GM12801 (cell line): Measurements from ENCODE around the gene THRA.

Source experiments
- CTCF ChIP-seq: IDR thresholded peaks from one replicate; pipeline ENCODE4 v1.5.1; 2011; ENCODE audit warnings: control low read depth; ENCODE audit not compliant: insufficient read length; ENCODE audit errors: extremely low read depth

The THRA gene

GRCh38 chr17:40024901-40025300, 37.9 kb upstream of the THRA start:
- no peak for TF ChIP-seq CTCF

GRCh38 chr17:40025559-40025958, 37.2 kb upstream of the THRA start:
- TF ChIP-seq CTCF = no peak

DNA sequence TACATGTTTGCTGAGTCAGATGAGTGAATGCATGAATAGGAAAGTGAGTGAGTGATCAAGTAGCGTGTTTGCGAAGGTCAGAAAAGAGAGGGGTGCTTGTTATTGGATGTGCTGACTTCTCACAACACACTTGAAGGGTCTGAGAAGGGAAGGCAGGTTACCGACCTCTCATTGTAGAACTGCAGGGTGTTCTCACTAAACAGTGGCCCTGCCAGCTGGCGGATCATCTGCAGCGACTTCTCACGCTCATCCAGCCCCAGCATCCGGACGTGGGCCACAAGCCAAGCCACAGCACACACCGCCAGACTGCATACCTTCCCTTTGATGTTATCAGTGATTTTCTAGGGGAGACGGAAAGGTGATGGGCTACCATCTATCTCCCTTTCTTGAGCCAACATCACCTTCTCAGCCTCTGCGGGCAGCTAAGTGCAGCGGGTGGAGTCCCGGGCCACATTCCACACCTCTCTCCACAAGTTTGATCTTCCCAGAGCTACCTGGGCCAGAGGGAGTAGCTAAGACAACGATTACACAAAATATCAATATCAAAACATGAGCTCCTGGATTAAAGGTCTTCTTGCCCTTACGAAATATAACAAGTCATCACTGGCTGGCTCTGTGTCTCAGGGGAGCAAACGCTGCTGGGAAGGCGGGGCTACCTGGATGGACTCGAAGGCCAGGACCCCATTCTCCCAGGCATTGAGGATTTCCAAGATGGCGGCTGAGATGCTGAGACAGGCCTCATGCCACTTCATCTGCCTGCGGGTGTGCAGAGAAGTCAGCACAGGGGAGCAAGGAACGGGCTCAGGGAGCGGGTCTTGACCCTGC, 36.6 kb upstream of the THRA start:
- no peak for TF ChIP-seq CTCF

- no peak for TF ChIP-seq CTCF
These were observed 35.8 kb upstream of the THRA start for GRCh38 chr17:40026816-40027613.

- TF ChIP-seq CTCF = no peak
These were observed 35.2 kb upstream of the THRA start for GRCh38 chr17:40027614-40028012.

DNA sequence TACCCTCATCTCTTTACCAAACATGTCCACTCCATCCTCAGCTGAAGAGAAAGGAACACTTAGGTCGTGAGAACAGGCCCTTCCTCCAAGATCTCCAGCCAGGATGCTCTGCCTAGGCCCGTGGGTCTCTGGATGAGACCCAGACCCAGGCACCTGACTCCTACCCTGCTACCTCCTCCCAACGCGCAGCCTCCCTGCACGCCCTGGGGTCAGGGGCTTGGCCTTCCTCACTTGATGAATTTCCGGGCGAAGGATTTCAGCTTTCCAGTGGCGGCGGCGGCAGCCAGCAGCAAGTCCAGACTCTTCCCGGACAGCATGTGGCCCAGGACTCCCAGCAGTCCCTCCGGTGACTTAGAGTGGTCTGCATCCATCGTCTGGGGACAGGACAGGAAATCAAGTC, 34.2 kb upstream of the THRA start:
- no peak for TF ChIP-seq CTCF

GRCh38 chr17:40031706-40032105, 31.1 kb upstream of the THRA start:
- no peak for TF ChIP-seq CTCF
